Endothelial cell of umbilical vein (primary cell): ENCODE results near the gene LRFN5. TPM values are rescaled to one million over a fixed set of nuclear protein-coding genes. Genes with fewer than 3 reads are reported as not detected.
"Not testable (repeated sequence)": the region's sequence is repeated elsewhere in the genome, so short reads cannot be mapped to it uniquely, and the experiment has no call there.

Source experiments
- BruUV-seq: library from RNA; stranded (reverse); fragments of 400-500 nt; replicated peaks from 2 replicates; lab custom pipeline; 2021; lab: Mats Ljungman, UMichigan
- CTCF ChIA-PET: fragments of 300-600, 350-600 bp; sonication (Branson Sonifier 250); formaldehyde crosslinking; loops from one replicate; lab custom pipeline; 2021; ENCODE audit warnings: antibody characterized with exemption, inconsistent platforms; lab: Charles Lee
- POLR2A ChIA-PET: fragments of 300-600, 350-600 bp; sonication (Branson Sonifier 250); formaldehyde crosslinking; loops from one replicate; lab custom pipeline; 2021; ENCODE audit warnings: antibody characterized with exemption, inconsistent platforms; lab: Charles Lee
- DNase-seq: peaks from one replicate; pipeline ENCODE4 v3.0.0-alpha.2; 2011; ENCODE audit warnings: low read depth, low spot score
- FAIRE-seq: peaks from 2 replicates; lab custom pipeline; 2011; peaks lifted over from hg19 to GRCh38; lab: Jason Lieb, UNC
- H2AFZ ChIP-seq: 2 replicates; pipeline ENCODE4 v1.6.0; 2012; ENCODE audit warnings: low read depth, low read length, control low read depth, inconsistent platforms
- H3K27ac ChIP-seq: 2 replicates; pipeline ENCODE4 v1.5.1; 2011; ENCODE audit warnings: low read depth, mild to moderate bottlenecking, control low read depth, low read length, moderate library complexity; ENCODE audit not compliant: insufficient read depth
- H3K27me3 ChIP-seq, 2 experiments: 2 replicates each; pipeline versions ENCODE4 v1.6.0 to v1.6.1; 2011; ENCODE audit warnings: low read length in 2 of 2, mixed read lengths in 1 of 2; ENCODE audit not compliant: control insufficient read depth in 2 of 2, insufficient read depth in 2 of 2
- H3K36me3 ChIP-seq, 2 experiments: 2 replicates in 1 of 2; 3 replicates in 1 of 2; pipeline ENCODE4 v1.5.1; 2011; ENCODE audit warnings: low read length in 2 of 2, mild to moderate bottlenecking in 1 of 2, moderate library complexity in 1 of 2; ENCODE audit not compliant: control insufficient read depth in 2 of 2, insufficient read depth in 2 of 2; ENCODE audit errors: extremely low read depth in 1 of 2
- H3K4me1 ChIP-seq: 3 replicates; pipeline ENCODE4 v1.5.1; 2011; ENCODE audit warnings: mild to moderate bottlenecking, low read length; ENCODE audit not compliant: control insufficient read depth, insufficient read depth; ENCODE audit errors: extremely low read depth
- H3K4me2 ChIP-seq: 2 replicates; pipeline ENCODE4 v1.6.1; 2011; ENCODE audit warnings: low read length, control low read depth, mixed read lengths; ENCODE audit not compliant: insufficient read depth
- H3K4me3 ChIP-seq, 3 experiments: fragments of 200-600 bp in 1 of 3; sonication (generic), shearing (Covaris generic) in 1 of 3; replicated peaks in 1 of 3; 2 replicates each; pipeline ENCODE4 v1.5.1; 2011 to 2016; ENCODE audit warnings: control low read depth in 3 of 3, low read length in 3 of 3, mild to moderate bottlenecking in 2 of 3, inconsistent platforms in 1 of 3, low read depth in 1 of 3, moderate library complexity in 1 of 3; ENCODE audit not compliant: insufficient read depth in 1 of 3
- H3K79me2 ChIP-seq: 2 replicates; pipeline ENCODE4 v1.6.0; 2012; ENCODE audit warnings: low read length, inconsistent platforms; ENCODE audit not compliant: control insufficient read depth, insufficient read depth
- H3K9ac ChIP-seq: replicated peaks from 2 replicates; pipeline ENCODE3; 2011; ENCODE audit warnings: low read length, control low read depth; ENCODE audit not compliant: insufficient read depth; ENCODE audit errors: extremely low read depth
- H3K9me1 ChIP-seq: replicated peaks from 3 replicates; pipeline ENCODE4 v1.6.0; 2011; ENCODE audit warnings: mild to moderate bottlenecking, low read length; ENCODE audit not compliant: control insufficient read depth, insufficient read depth; ENCODE audit errors: extremely low read depth
- H3K9me3 ChIP-seq: replicated peaks from 2 replicates; pipeline ENCODE4 v1.5.1; 2012; ENCODE audit warnings: low read length, inconsistent platforms; ENCODE audit not compliant: control insufficient read depth, insufficient read depth
- H4K20me1 ChIP-seq: replicated peaks from 2 replicates; pipeline ENCODE3; 2011; ENCODE audit warnings: mild to moderate bottlenecking, low read length; ENCODE audit not compliant: control insufficient read depth, insufficient read depth; ENCODE audit errors: extremely low read depth
- CTCF ChIP-seq, 2 donors: IDR thresholded peaks; 1 replicate in 1 of 2; 2 replicates in 1 of 2; pipeline ENCODE4 v1.5.1; 2011; ENCODE audit warnings: low read length in 2 of 2, mild to moderate bottlenecking in 2 of 2, moderate library complexity in 2 of 2, control low read depth in 1 of 2, inconsistent platforms in 1 of 2, low read depth in 1 of 2; ENCODE audit not compliant: insufficient read depth in 1 of 2; ENCODE audit errors: extremely low read depth in 1 of 2
- EZH2 ChIP-seq: IDR thresholded peaks from 2 replicates; pipeline ENCODE4 v1.6.1; 2012; ENCODE audit warnings: borderline replicate concordance, low read depth, mild to moderate bottlenecking, moderate library complexity, low read length, inconsistent platforms; ENCODE audit not compliant: severe bottlenecking
- FOS ChIP-seq: IDR thresholded peaks from 2 replicates; pipeline ENCODE4 v1.6.1; 2011; ENCODE audit warnings: mild to moderate bottlenecking, low read length, moderate library complexity, borderline replicate concordance; ENCODE audit not compliant: insufficient read depth
- GATA2 ChIP-seq: IDR thresholded peaks from 2 replicates; pipeline ENCODE4 v1.7.0; 2011; ENCODE audit warnings: low read depth, mild to moderate bottlenecking, moderate library complexity, mixed read lengths, low read length; ENCODE audit not compliant: insufficient read length, insufficient read depth
- JUN ChIP-seq: IDR thresholded peaks from 2 replicates; pipeline ENCODE4 v1.6.1; 2011; ENCODE audit warnings: borderline replicate concordance, low read depth; ENCODE audit not compliant: insufficient read length, insufficient read depth
- MAX ChIP-seq: IDR thresholded peaks from 2 replicates; pipeline ENCODE4 v1.6.1; 2011; ENCODE audit not compliant: insufficient read depth, insufficient read length
- MYC ChIP-seq: IDR thresholded peaks from one replicate; pipeline ENCODE4 v1.6.1; 2011; ENCODE audit warnings: mild to moderate bottlenecking, low read depth, low read length
- POLR2A ChIP-seq: IDR thresholded peaks from 2 replicates; pipeline ENCODE4 v1.6.1; 2012; ENCODE audit warnings: low read depth, mild to moderate bottlenecking, control low read depth, low read length
- POLR2AphosphoS5 ChIP-seq: IDR thresholded peaks from 2 replicates; pipeline ENCODE4 v1.6.1; 2012; ENCODE audit warnings: low read depth, mild to moderate bottlenecking, control low read depth, low read length, moderate library complexity; ENCODE audit not compliant: insufficient read depth
- dilution Hi-C: fragments of 300-500 bp; cut with MboI; formaldehyde crosslinking; loops from one replicate; pipeline ENCODE4 v1.15.0; 2019; ENCODE audit warnings: low sequenced_read_pairs; ENCODE audit not compliant: extremely low pct_ligation_motif_present
- intact Hi-C: fragments of 100-400 bp; cut with micrococcal nuclease; formaldehyde crosslinking; loops from one replicate; pipeline ENCODE4 v1.10.0; 2022
- polyA plus RNA-seq, 4 experiments: library from polyadenylated mRNA; depleted of rRNA in 3 of 4; stranded (reverse) in 3 of 4; unstranded in 1 of 4; fragments of >200 nt; gene quantifications; 2 replicates each; pipeline versions ENCODE4 v1.2.1 to v1.2.3, GENCODE V29; 2011 to 2012; ENCODE audit warnings: missing spikeins in 1 of 4
- total RNA-seq: library from RNA; stranded (reverse); gene quantifications from 2 replicates; pipeline ENCODE4 v1.2.3, GENCODE V29; 2021

The LRFN5 gene
- total and polyA plus RNA-seq, 2 donors (not counting 3 experiments of a cell fraction or from before 2014, with no cell fraction given), result not detected

- FAIRE-seq, result no peak
- ChIA-PET CTCF (no interaction called here), POLR2A (no interaction called here)
- no peaks in the 10 kb centered on the region for H3K9me3 ChIP-seq
- no peak overlapping the region for H2AFZ ChIP-seq
- no peak overlapping the region for H3K9ac ChIP-seq
- BruUV-seq, result no TSS peak
- intact Hi-C loops, result no loop called here
- H3K4me3 ChIP-seq, result no peak overlapping the region
- no peak overlapping the region for H3K4me2 ChIP-seq
- no peak overlapping the region for H3K27ac ChIP-seq
- no peaks in the 10 kb centered on the region for H3K36me3 ChIP-seq
- no peaks in the 10 kb centered on the region for H3K9me1 ChIP-seq
- no peaks in the 10 kb centered on the region for H3K4me1 ChIP-seq
- no peak for TF ChIP-seq JUN
- DNase-seq, result no peak
- H3K79me2 ChIP-seq, result no peaks in the 10 kb centered on the region
- no peaks in the 10 kb centered on the region for H3K27me3 ChIP-seq
- no peaks in the 10 kb centered on the region for H4K20me1 ChIP-seq
- dilution Hi-C loops, result no loop called here
These were observed 59.6 kb downstream of the LRFN5 start for GRCh38 chr14:41666301-41666700.

GRCh38 chr14:41668356-41668755 lies 61.7 kb downstream of the LRFN5 start:
- no peaks in the 10 kb centered on the region for H3K79me2 ChIP-seq
- no peaks in the 10 kb centered on the region for H3K4me1 ChIP-seq
- no peaks in the 10 kb centered on the region for H3K9me1 ChIP-seq
- H3K27me3 ChIP-seq, result no peaks in the 10 kb centered on the region
- no peaks in the 10 kb centered on the region for H3K9me3 ChIP-seq
- DNase-seq (no peak), FAIRE-seq (no peak)
- no peak overlapping the region for H2AFZ ChIP-seq
- intact Hi-C loops, result no loop called here
- H3K9ac ChIP-seq, result no peak overlapping the region
- H3K27ac ChIP-seq, result no peak overlapping the region
- no TSS peak for BruUV-seq
- H3K4me3 ChIP-seq, result no peak overlapping the region
- no peaks in the 10 kb centered on the region for H4K20me1 ChIP-seq
- no peaks in the 10 kb centered on the region for H3K36me3 ChIP-seq
- TF ChIP-seq MAX (no peak), POLR2A (no peak), CTCF (IDR thresholded peaks at IDR 0.05; ENCODE audit: extremely low read depth in 1 of 2, insufficient read depth in 1 of 2, low read depth in 1 of 2, low read length in 2 of 2) (no peak), EZH2 (no peak), JUN (no peak), FOS (no peak), MYC (no peak), POLR2AphosphoS5 (no peak), GATA2 (no peak)
- no peak overlapping the region for H3K4me2 ChIP-seq
- dilution Hi-C loops, result no loop called here
- POLR2A ChIA-PET, result no interaction called here
- CTCF ChIA-PET, result no interaction called here

- H4K20me1 ChIP-seq, DNase-seq, H2AFZ ChIP-seq, H3K79me2 ChIP-seq, POLR2A ChIA-PET, H3K27me3 ChIP-seq, FAIRE-seq, intact Hi-C loops, H3K9me1 ChIP-seq, H3K4me2 ChIP-seq, H3K27ac ChIP-seq, H3K4me1 ChIP-seq, H3K9ac ChIP-seq, BruUV-seq, H3K36me3 ChIP-seq, dilution Hi-C loops, H3K4me3 ChIP-seq, H3K9me3 ChIP-seq, CTCF ChIA-PET: not testable (repeated sequence)
These were observed 66.9 kb downstream of the LRFN5 start for GRCh38 chr14:41673601-41674000.
